Endothelial cell of umbilical vein (primary cell): ENCODE results near the gene TXN.

ENCODE experiments used
- EZH2 ChIP-seq: IDR thresholded peaks from 2 replicates; pipeline ENCODE4 v1.6.1; 2012; ENCODE audit warnings: borderline replicate concordance, low read depth, mild to moderate bottlenecking, moderate library complexity, low read length, inconsistent platforms; ENCODE audit not compliant: severe bottlenecking
- FOS ChIP-seq: IDR thresholded peaks from 2 replicates; pipeline ENCODE4 v1.6.1; 2011; ENCODE audit warnings: mild to moderate bottlenecking, low read length, moderate library complexity, borderline replicate concordance; ENCODE audit not compliant: insufficient read depth
- TF ChIP-seq, protein P1 (sequence below), 2 donors: IDR thresholded peaks; 1 replicate in 1 of 2; 2 replicates in 1 of 2; pipeline ENCODE4 v1.5.1; 2011; ENCODE audit warnings: low read length in 2 of 2, mild to moderate bottlenecking in 2 of 2, moderate library complexity in 2 of 2, control low read depth in 1 of 2, inconsistent platforms in 1 of 2, low read depth in 1 of 2; ENCODE audit not compliant: insufficient read depth in 1 of 2; ENCODE audit errors: extremely low read depth in 1 of 2
- TF ChIP-seq, protein P2 (sequence below): IDR thresholded peaks from 2 replicates; pipeline ENCODE4 v1.6.1; 2011; ENCODE audit not compliant: insufficient read depth, insufficient read length

DNA sequence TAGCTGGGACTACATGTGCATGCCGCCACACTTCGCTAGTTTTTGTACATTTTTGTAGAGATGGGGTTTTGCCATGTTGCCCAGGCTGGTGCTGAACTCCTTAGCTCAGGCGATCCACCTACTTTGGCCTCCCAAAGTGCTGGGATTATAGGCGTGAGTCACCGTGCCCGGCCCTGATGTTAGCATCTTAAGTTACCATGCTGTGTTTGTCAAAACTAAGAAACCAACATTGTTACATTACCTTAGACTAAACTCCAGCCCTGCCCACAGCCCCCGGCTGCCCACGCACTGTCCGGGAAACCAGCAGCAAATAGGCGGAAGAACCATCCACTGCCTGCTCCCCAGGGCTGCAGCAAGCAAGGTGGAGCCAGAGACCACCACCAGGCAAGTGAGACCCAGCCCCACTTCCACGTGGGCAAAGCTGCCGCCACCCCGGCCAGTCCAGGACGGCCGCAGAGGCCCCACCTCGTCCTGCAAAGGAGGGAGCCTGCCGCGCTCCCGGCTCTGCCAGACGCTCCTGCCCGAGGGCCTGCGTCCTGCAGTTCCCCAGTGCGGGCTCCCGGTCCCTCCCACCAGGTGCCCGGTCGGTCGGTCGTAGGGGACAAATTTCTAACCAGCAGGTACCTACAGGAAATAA lies 35.7 kb upstream of the TXN start:
- TF ChIP-seq FOS (no peak), EZH2 (no peak)
- TF ChIP-seq, protein P1, sequence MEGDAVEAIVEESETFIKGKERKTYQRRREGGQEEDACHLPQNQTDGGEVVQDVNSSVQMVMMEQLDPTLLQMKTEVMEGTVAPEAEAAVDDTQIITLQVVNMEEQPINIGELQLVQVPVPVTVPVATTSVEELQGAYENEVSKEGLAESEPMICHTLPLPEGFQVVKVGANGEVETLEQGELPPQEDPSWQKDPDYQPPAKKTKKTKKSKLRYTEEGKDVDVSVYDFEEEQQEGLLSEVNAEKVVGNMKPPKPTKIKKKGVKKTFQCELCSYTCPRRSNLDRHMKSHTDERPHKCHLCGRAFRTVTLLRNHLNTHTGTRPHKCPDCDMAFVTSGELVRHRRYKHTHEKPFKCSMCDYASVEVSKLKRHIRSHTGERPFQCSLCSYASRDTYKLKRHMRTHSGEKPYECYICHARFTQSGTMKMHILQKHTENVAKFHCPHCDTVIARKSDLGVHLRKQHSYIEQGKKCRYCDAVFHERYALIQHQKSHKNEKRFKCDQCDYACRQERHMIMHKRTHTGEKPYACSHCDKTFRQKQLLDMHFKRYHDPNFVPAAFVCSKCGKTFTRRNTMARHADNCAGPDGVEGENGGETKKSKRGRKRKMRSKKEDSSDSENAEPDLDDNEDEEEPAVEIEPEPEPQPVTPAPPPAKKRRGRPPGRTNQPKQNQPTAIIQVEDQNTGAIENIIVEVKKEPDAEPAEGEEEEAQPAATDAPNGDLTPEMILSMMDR (IDR thresholded peaks at IDR 0.05; ENCODE audit: extremely low read depth in 1 of 2, insufficient read depth in 1 of 2, low read depth in 1 of 2, low read length in 2 of 2): no peak
- TF ChIP-seq, protein P2, sequence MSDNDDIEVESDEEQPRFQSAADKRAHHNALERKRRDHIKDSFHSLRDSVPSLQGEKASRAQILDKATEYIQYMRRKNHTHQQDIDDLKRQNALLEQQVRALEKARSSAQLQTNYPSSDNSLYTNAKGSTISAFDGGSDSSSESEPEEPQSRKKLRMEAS: no peak
